ENCODE results near the gene NTNG1. TPM values are rescaled to one million over a fixed set of nuclear protein-coding genes. Genes with fewer than 3 reads are reported as not detected.

NTNG1 gene
- total RNA-seq, 4 donors from 2014 or later = 0.20 to 3.0 (median 1.0) TPM

DNA sequence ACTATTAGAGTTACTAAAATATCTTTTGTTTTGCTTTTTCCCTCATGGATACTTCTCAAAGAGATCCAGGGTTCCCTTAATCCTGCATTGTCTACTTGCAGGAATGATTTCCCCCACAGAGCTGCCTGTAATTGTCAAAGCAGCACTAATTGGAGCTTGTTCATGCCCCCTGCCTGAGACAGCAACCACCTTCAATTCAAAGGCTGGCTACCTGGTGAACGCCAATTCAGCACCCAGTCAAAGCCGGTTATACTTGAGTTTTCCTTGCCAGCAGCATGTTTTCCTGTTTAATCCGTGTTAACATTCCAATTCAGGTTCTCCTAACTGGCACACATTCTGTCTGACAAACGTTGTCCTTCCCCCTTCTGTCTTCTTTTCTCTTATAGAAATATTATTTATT, 382.9 kb downstream of the NTNG1 start:
- ATAC-seq = no peak
- Histone ChIP-seq H3K4me3 (no peak overlapping the region), H3K36me3 (no peaks in the 10 kb centered on the region), H3K9me3 (no peaks in the 10 kb centered on the region), H3K27me3 (no peaks in the 10 kb centered on the region), H3K4me1 (no peaks in the 10 kb centered on the region), H3K27ac (no peak overlapping the region)
- TF ChIP-seq POLR2AphosphoS5 (IDR thresholded peaks at IDR 0.05) (no peak), EP300 (IDR thresholded peaks at IDR 0.05) (no peak)
- WGBS, 2 donors (ENCODE audit: low coverage in 1 of 2) = 35 to 58% methylated on average over 4 of the region's 4 CpGs

DNA sequence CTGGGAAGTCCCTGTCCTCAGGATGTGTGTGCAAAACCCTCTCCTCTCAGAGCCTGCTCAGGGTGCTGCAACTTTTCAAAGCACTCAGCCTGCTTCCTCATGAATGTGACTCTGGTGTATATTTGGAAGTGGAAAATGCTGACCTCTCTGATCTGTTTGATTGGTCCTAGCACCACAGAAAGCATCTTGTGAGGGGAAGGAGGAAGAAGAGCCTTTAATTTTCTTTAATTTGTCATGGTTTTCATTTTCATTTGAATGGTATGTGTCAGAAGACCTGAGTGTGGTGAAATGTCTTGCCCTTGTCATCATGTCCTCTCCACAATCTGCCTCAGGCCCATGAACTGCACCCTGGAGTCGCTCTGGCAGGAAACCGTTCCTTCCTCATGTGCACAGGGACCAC, 383.5 kb downstream of the NTNG1 start:
- no peaks in the 10 kb centered on the region for H3K27me3 ChIP-seq
- no peaks in the 10 kb centered on the region for H3K9me3 ChIP-seq
- WGBS, 2 donors (ENCODE audit: low coverage in 1 of 2) = 84 to 92% methylated on average over 2 of the region's 2 CpGs
- H3K36me3 ChIP-seq = no peaks in the 10 kb centered on the region
- TF ChIP-seq POLR2AphosphoS5 (IDR thresholded peaks at IDR 0.05) (no peak), EP300 (IDR thresholded peaks at IDR 0.05) (no peak), POLR2A (IDR thresholded peaks at IDR 0.05) (no peak)
- TF ChIP-seq, protein P1, sequence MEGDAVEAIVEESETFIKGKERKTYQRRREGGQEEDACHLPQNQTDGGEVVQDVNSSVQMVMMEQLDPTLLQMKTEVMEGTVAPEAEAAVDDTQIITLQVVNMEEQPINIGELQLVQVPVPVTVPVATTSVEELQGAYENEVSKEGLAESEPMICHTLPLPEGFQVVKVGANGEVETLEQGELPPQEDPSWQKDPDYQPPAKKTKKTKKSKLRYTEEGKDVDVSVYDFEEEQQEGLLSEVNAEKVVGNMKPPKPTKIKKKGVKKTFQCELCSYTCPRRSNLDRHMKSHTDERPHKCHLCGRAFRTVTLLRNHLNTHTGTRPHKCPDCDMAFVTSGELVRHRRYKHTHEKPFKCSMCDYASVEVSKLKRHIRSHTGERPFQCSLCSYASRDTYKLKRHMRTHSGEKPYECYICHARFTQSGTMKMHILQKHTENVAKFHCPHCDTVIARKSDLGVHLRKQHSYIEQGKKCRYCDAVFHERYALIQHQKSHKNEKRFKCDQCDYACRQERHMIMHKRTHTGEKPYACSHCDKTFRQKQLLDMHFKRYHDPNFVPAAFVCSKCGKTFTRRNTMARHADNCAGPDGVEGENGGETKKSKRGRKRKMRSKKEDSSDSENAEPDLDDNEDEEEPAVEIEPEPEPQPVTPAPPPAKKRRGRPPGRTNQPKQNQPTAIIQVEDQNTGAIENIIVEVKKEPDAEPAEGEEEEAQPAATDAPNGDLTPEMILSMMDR (IDR thresholded peaks at IDR 0.05) = no peak
- H3K4me1 ChIP-seq = no peaks in the 10 kb centered on the region
- no peak overlapping the region for H3K4me3 ChIP-seq
- no peak for ATAC-seq
- H3K27ac ChIP-seq = no peak overlapping the region

DNA sequence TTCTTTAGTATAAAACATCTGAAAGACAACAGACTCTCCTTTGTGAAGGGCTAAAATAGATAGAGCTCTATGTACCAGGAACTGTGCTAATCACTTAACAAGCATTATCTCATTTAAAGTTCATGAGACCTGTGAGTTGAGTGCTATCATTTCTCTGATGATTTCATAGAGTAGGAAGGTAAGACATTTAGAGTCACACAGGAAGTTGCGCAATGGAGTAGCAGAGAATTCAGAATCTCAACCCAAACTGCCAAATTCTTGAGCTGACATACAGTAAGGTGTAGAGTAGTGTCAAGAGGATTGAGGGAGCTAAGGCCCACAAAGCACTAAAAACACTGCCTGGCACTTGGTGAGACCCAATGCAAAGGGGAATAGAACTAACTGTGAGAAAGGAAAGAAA, 384.3 kb downstream of the NTNG1 start:
- WGBS, 2 donors (ENCODE audit: low coverage in 1 of 2) = 90 to 100% methylated on average over 1 of the region's 1 CpG
- Histone ChIP-seq H3K27me3 (no peaks in the 10 kb centered on the region), H3K9me3 (no peaks in the 10 kb centered on the region), H3K27ac (no peak overlapping the region), H3K36me3 (no peaks in the 10 kb centered on the region), H3K4me3 (no peak overlapping the region), H3K4me1 (no peaks in the 10 kb centered on the region)
- TF ChIP-seq POLR2AphosphoS5 (IDR thresholded peaks at IDR 0.05) (no peak), EP300 (IDR thresholded peaks at IDR 0.05) (no peak), POLR2A (IDR thresholded peaks at IDR 0.05) (no peak)
- TF ChIP-seq, protein P1 (IDR thresholded peaks at IDR 0.05) = no peak
- ATAC-seq = no peak

DNA sequence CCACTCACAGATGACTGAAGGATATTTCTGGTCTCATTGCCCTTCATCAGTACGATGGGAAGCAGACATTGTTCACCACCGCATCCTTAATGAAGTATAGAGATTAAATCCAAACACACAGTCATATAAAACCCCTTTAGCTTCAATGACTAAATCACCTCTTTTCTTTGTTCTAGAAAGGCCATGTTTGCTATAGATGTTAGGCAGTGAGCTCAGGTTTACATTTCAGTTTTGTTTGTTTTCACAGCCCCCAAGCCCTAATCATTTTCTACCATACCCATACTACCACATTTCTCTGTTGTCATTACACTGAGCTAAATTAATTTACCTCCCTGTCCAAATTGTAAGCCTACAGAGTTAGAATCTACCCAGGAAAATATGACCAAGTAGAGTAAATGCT, 385.1 kb downstream of the NTNG1 start:
- Histone ChIP-seq H3K4me3 (no peak overlapping the region), H3K4me1 (no peaks in the 10 kb centered on the region), H3K27ac (no peak overlapping the region), H3K9me3 (no peaks in the 10 kb centered on the region), H3K27me3 (no peaks in the 10 kb centered on the region), H3K36me3 (no peaks in the 10 kb centered on the region)
- 93 to 100% methylated on average over 2 of the region's 2 CpGs for WGBS, 2 donors (ENCODE audit: low coverage in 1 of 2)
- no peak for TF ChIP-seq POLR2AphosphoS5 (IDR thresholded peaks at IDR 0.05)
- TF ChIP-seq, protein P1 (IDR thresholded peaks at IDR 0.05) = no peak
- TF ChIP-seq EP300 (IDR thresholded peaks at IDR 0.05) = no peak
- no peak for TF ChIP-seq POLR2A (IDR thresholded peaks at IDR 0.05)
- no peak for ATAC-seq

DNA sequence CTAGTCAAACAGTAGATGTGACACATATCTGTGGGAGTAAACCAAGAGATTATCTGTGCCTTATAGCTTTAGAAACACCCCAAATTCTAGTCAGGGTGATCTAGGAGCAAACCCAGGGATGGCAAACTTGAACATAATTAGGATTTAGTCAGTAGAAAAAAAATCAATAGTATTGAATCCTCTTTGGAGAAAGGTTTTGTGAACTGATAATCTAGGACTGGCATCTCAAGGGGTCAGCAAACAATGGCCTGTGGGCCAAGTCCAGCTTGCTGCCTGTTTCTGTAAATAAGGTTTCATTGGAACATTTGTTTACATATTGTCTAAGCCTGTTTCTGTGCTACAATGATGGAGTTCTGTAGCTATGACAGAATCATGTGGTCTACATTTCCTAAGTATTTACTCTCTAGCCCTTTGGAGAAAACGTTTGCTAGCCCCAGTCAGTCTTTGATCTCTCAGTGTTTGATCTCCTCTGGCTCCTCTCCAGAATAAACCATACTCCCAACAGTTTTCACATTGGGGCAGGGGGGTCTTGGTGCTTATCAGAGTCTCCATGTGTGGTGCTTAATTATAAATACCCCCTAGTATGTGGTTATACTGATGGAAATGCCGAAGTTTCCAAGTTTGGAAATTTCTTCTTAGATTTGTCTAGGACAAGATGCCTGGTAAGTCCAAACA, 385.8 kb downstream of the NTNG1 start:
- TF ChIP-seq POLR2AphosphoS5 (IDR thresholded peaks at IDR 0.05) (no peak), EP300 (IDR thresholded peaks at IDR 0.05) (no peak), POLR2A (IDR thresholded peaks at IDR 0.05) (no peak)
- TF ChIP-seq, protein P1 (IDR thresholded peaks at IDR 0.05) = no peak
- H3K36me3 ChIP-seq = no peaks in the 10 kb centered on the region
- WGBS, 2 donors (ENCODE audit: low coverage in 1 of 2) = 41 to 43% methylated on average over 2 of the region's 2 CpGs

More for the DNA sequence above, 385.8 kb downstream of the NTNG1 start:
- Histone ChIP-seq H3K9me3 (no peaks in the 10 kb centered on the region), H3K4me3 (no peak overlapping the region), H3K27me3 (no peaks in the 10 kb centered on the region), H3K4me1 (no peaks in the 10 kb centered on the region), H3K27ac (no peak overlapping the region)
- no peak for ATAC-seq
